HG02870 (cell line): Measurements from ENCODE around the gene B3GAT2.

Experiments
- ATAC-seq: cut with Tn5 transposase; IDR thresholded peaks from one replicate; pipeline ENCODE4 v1.9.1; 2021; ENCODE audit warnings: mild to moderate bottlenecking, moderate library complexity; ENCODE audit not compliant: unreplicated experiment

The B3GAT2 gene

DNA sequence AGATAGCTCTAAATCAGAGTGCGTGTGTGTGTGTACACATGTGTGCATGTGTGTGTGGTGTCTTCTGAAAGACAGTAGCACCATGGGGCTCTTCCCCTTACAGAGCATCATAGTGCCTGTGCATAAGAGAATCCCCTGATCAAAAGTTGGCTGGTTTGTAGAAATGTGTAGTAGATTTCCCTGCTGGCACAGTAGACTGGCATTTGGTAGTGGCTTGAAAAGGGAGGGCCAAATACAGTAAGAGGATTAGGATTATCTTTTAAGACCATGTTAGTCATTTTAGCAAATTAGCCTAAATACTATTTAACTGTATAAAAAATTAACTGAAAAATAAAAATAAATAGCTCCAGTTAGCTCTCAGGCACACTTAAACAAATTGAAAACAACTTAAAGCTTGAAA, 112.6 kb downstream of the B3GAT2 start:
- no peak for ATAC-seq

- no peak for ATAC-seq
Measured at GRCh38 chr6:70843328-70843918, 113.4 kb downstream of the B3GAT2 start.

DNA sequence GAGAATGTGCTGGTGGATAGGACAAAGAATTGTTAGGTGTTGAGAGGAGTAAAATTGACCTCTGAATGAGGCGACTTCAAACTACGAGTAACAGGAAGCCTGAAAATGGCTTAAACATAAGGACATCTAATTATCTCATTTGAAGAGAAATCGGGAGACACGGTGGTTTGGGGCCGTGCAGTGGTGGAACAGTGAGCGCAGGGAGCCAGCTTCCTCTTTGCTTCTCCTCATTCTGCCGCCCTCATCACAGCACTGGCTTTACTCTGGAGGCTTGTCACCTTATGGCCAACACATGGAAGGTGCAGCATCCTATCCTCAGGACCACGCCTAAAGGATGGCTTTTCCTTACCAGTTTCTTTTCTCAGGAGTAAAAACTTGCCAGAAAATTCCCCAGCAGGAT, 114.3 kb downstream of the B3GAT2 start:
- ATAC-seq = no peak

DNA sequence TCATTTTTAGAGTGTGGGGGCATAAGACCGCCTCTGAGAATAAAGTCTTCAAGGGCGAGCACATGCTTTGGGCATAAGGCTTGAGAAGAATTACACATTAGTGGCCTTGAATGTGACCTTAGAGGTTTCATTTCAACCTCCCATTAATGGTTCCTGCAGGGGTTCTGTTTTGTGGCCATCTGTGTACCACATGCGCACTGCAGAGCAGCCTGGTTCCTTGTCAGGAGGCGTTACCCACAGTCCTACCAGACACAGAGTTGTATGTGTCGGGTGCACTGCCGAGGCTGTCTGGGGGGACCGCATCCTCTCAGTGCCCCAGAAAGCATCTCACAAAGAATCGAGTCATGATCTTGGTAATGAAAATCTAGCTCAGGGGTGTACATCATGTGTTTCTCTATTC, 115.7 kb downstream of the B3GAT2 start:
- ATAC-seq = no peak

- no peak for ATAC-seq
Measured at GRCh38 chr6:70839286-70840266, 117.3 kb downstream of the B3GAT2 start.

GRCh38 chr6:70838907-70839285, 118.0 kb downstream of the B3GAT2 start:
- ATAC-seq = no peak

DNA sequence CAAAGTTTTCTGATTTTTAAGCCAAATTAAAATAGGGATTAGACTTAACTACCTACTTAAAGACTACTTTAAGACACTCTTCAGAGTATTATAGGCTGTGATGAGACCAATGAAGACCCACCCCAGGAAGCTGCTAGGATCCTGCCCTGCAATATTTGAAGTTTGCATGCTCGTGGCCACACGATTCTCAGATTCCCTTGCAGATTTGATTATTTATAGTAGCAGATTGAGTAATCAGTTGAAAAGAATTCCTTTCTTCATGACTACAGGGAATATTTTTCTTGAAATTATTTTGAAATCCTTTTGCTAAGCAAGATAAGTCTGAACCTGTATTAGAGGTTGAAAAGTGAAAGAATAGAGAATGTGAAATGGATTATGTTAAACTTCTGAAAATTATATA, 122.3 kb downstream of the B3GAT2 start:
- ATAC-seq = no peak

GRCh38 chr6:70831427-70831826, 125.4 kb downstream of the B3GAT2 start:
- no peak for ATAC-seq

- peak; percentile 60 for ATAC-seq
Measured at GRCh38 chr6:70823651-70824050, 133.2 kb downstream of the B3GAT2 start.

DNA sequence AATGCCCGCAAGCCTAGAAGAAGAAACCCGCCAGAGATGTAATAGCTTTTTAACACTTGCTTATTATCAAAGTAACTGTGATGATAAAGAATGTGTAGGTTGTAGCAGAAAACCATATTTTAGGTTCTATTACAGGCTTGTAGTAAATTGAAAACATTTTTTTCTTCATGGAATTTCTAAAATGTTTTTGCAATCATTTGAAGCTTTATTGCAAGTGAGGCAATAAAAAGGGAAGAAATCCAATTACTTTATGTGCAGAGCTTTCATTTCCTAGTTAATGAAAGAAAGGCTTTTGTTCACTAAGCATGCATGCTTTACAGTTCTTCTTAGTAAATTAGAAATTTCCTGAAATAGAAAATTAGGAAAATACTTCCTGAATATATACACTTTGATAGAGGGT, 135.1 kb downstream of the B3GAT2 start:
- ATAC-seq = no peak

- ATAC-seq = no peak
Measured at GRCh38 chr6:70820778-70821177, 136.1 kb downstream of the B3GAT2 start.

DNA sequence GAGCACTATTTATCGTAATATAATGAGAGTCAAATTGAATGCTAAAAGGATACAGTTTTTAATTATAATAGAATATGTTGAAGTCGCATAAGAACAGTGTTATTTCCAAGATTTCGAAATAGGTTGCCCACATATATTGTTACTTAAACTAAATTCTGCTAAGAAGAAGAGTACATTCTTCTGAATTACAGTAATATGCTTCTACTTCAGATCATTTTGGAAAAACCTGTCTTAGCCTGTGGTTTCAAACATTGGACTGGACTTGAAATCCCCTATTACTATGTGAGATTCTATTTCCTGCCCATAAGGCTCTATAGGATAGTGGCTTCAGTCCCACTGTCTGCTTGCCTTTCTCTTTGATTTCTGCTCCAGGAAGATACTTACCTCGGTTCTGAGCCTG, 137.2 kb downstream of the B3GAT2 start:
- ATAC-seq = no peak

DNA sequence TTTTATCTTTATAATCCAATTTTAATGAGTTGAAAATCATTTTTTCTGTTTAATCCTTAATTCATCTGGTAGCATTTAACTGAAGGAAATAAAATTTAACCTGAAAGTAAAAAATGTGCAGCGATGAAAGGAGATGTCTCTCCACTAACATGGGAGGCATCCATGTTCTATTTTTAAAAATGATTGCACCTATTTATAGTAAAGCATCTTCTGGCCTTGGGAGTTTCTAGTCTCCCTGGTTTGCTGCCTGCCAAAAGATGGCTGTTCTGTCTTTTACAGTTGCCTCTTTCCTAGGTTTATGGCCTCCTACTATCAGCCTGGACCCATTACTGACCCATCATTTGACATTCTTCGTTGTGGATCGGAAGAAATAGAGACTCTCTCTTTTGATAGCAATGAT, 143.0 kb downstream of the B3GAT2 start:
- no peak for ATAC-seq

GRCh38 chr6:70811788-70812187, 145.1 kb downstream of the B3GAT2 start:
- no peak for ATAC-seq
